ENCODE measurements around the gene GPR39.

GRCh38 chr2:132588576-132588975 is 172.0 kb downstream of the GPR39 start:
- TF ChIP-seq CTCF (conservative IDR thresholded peaks at IDR 0.05; ENCODE audit: low read depth, low read length), result no peak
- no peak for TF ChIP-seq EZH2 (IDR thresholded peaks at IDR 0.05; ENCODE audit: low read length, unreplicated experiment)

Measured in PC-3 (cell line).